ENCODE data around the gene SMIM1.
A peak's percentile ranks its signal among the peaks of the same experiment; 100 is the strongest.

Gene SMIM1

GRCh38 chr1:3745071-3745470 lies 27.5 kb upstream of the SMIM1 start:
- Histone ChIP-seq H3K27me3 (ENCODE audit: insufficient read depth, low read depth, severe bottlenecking) (no peaks in the 10 kb centered on the region), H3K36me3 (peaks cover 26% of the 10 kb centered on the region), H3K9me3 (ENCODE audit: severe bottlenecking) (no peaks in the 10 kb centered on the region), H3K4me3 (ENCODE audit: low read depth, low read length) (no peak overlapping the region), H3K27ac (no peak overlapping the region)
- DNase-seq = no peak
- no peak for TF ChIP-seq CTCF (IDR thresholded peaks at IDR 0.05; ENCODE audit: low read depth, low read length)

DNA sequence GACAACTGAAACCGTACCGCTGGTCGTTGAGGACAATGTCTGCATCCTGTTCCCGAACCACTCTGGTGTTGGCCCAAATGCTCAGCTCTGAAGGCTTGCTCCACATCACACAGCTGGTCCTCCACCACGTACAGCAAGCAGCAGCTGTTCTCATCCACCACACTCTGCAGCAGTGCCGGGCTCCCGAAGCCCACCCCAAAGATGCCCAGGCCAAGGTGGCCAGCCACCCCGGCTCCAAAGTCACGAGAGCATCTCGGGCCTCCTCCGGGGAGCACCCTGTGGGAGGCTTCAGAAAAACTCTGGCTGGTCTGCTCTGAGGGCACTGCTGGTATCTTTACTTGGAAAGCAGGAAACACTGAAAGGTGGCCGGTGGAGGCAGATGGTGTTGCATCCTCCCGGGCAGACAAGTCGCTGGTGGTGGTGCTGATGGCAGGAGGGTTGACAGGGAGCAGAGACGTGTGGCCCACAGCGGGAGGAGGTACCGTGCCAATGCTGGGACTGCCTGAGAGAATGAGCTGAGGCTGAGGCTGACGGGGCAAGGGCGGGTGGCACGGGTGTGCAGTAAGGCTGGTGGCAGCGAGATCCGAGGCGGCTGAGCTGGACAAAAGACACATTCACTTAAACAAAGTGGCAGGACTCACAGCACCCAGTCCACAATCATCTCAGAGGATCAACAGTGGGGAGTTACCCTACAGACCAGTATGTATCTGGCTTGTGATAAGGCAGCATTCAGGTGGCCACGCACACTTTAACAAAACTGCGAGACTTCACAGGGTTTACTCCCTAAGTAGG lies 26.8 kb upstream of the SMIM1 start:
- no peak for DNase-seq
- TF ChIP-seq CTCF (IDR thresholded peaks at IDR 0.05; ENCODE audit: low read depth, low read length) = no peak
- Histone ChIP-seq H3K9me3 (ENCODE audit: severe bottlenecking) (no peaks in the 10 kb centered on the region), H3K27me3 (ENCODE audit: insufficient read depth, low read depth, severe bottlenecking) (no peaks in the 10 kb centered on the region), H3K4me3 (ENCODE audit: low read depth, low read length) (peak overlapping the region; percentile 73; the same call in 1 of the 2 replicates), H3K36me3 (peaks cover 24% of the 10 kb centered on the region), H3K27ac (no peak overlapping the region)

GRCh38 chr1:3746389-3746829 lies 26.1 kb upstream of the SMIM1 start:
- Histone ChIP-seq H3K36me3 (peaks cover 20% of the 10 kb centered on the region), H3K4me3 (ENCODE audit: low read depth, low read length) (peak overlapping the region; percentile 73), H3K9me3 (ENCODE audit: severe bottlenecking) (no peaks in the 10 kb centered on the region), H3K27me3 (ENCODE audit: insufficient read depth, low read depth, severe bottlenecking) (no peaks in the 10 kb centered on the region), H3K27ac (peak overlapping the region; percentile 39)
- no peak for DNase-seq
- TF ChIP-seq CTCF (IDR thresholded peaks at IDR 0.05; ENCODE audit: low read depth, low read length) = no peak

GRCh38 chr1:3746830-3747521 lies 25.6 kb upstream of the SMIM1 start:
- peak overlapping the region; percentile 73 for H3K4me3 ChIP-seq (ENCODE audit: low read depth, low read length)
- peak overlapping the region; percentile 39 for H3K27ac ChIP-seq
- H3K36me3 ChIP-seq = peaks cover 15% of the 10 kb centered on the region
- no peaks in the 10 kb centered on the region for H3K27me3 ChIP-seq (ENCODE audit: insufficient read depth, low read depth, severe bottlenecking)
- H3K9me3 ChIP-seq (ENCODE audit: severe bottlenecking) = no peaks in the 10 kb centered on the region
- TF ChIP-seq CTCF (IDR thresholded peaks at IDR 0.05; ENCODE audit: low read depth, low read length) = no peak
- DNase-seq = peak; percentile 95

GRCh38 chr1:3747522-3747848 lies 25.1 kb upstream of the SMIM1 start:
- TF ChIP-seq CTCF (IDR thresholded peaks at IDR 0.05; ENCODE audit: low read depth, low read length) = no peak

More at GRCh38 chr1:3747522-3747848, 25.1 kb upstream of the SMIM1 start:
- peak overlapping the region; percentile 73 for H3K4me3 ChIP-seq (ENCODE audit: low read depth, low read length)
- no peaks in the 10 kb centered on the region for H3K27me3 ChIP-seq (ENCODE audit: insufficient read depth, low read depth, severe bottlenecking)
- no peak overlapping the region for H3K27ac ChIP-seq
- peaks cover 10% of the 10 kb centered on the region for H3K36me3 ChIP-seq
- no peaks in the 10 kb centered on the region for H3K9me3 ChIP-seq (ENCODE audit: severe bottlenecking)
- DNase-seq = no peak

All from WERI-Rb-1 (cell line).